ENCODE data around the gene NOL7. TPM values are rescaled to one million over a fixed set of nuclear protein-coding genes. Genes with fewer than 3 reads are reported as not detected.

Gene NOL7
- total RNA-seq, 4 donors from 2014 or later: 108 to 187 (median 125) TPM

DNA sequence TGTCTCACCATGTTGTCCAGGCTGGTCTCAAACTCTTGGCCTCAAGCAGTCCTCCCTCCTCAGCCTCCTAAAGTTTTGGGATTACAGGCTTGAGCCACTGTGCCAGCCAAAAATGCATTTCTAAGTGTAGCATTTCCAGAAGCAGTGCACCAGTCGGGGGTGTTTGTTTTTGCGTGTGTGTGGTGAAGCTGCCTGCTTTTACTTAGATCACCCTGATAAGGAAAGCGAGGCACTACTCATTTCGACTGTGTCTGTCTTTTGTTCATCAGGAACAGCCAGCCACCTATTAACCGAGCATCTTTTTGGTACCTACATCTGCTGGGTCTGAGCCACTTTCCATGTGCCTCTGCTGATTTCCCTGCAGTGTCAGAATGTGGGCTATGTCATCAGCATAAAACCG, 22.0 kb upstream of the NOL7 start:
- Histone ChIP-seq H3K4me1 (no peaks in the 10 kb centered on the region), H3K4me3 (no peak overlapping the region), H3K27me3 (no peaks in the 10 kb centered on the region), H3K27ac (no peak overlapping the region), H3K9me3 (no peaks in the 10 kb centered on the region), H3K36me3 (peaks cover 0 to 89% (median 5%) of the 10 kb centered on the region in 3 donors)
- DNase-seq (ENCODE audit: low spot score in 2 of 2): no peak
- no peak for TF ChIP-seq EP300 (IDR thresholded peaks at IDR 0.05)
- no peak for TF ChIP-seq POLR2A (IDR thresholded peaks at IDR 0.05)
- 82 to 91% methylated on average over 6 of the region's 6 CpGs for WGBS, 2 donors

DNA sequence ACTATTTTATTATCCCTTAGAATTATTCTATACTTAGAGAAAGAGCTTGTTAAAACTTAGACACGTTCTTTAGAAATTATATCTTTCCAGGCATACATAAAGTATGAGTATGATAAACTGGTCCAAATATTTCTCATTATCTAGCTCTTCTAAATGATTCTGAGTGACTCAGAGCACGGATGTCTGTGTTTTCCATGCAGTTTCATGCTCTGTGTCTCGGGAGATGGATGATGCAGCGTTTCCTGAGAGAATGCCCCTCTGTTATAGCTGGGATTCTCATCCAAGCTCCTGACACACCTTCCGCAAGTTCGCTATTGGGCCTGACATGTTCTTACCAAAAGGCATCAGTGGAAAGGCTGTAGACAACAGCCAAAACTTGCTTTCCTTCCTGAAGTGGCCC, 21.4 kb upstream of the NOL7 start:
- 80 to 84% methylated on average over 6 of the region's 6 CpGs for WGBS, 2 donors
- no peaks in the 10 kb centered on the region for H3K27me3 ChIP-seq
- no peak overlapping the region for H3K4me3 ChIP-seq
- no peaks in the 10 kb centered on the region for H3K9me3 ChIP-seq
- no peaks in the 10 kb centered on the region for H3K4me1 ChIP-seq
- TF ChIP-seq, protein P1, sequence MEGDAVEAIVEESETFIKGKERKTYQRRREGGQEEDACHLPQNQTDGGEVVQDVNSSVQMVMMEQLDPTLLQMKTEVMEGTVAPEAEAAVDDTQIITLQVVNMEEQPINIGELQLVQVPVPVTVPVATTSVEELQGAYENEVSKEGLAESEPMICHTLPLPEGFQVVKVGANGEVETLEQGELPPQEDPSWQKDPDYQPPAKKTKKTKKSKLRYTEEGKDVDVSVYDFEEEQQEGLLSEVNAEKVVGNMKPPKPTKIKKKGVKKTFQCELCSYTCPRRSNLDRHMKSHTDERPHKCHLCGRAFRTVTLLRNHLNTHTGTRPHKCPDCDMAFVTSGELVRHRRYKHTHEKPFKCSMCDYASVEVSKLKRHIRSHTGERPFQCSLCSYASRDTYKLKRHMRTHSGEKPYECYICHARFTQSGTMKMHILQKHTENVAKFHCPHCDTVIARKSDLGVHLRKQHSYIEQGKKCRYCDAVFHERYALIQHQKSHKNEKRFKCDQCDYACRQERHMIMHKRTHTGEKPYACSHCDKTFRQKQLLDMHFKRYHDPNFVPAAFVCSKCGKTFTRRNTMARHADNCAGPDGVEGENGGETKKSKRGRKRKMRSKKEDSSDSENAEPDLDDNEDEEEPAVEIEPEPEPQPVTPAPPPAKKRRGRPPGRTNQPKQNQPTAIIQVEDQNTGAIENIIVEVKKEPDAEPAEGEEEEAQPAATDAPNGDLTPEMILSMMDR (IDR thresholded peaks at IDR 0.05): no peak
- TF ChIP-seq POLR2A (IDR thresholded peaks at IDR 0.05) (no peak), EP300 (IDR thresholded peaks at IDR 0.05) (no peak)
- peaks cover 0 to 89% (median 6%) of the 10 kb centered on the region in 3 donors for H3K36me3 ChIP-seq
- H3K27ac ChIP-seq: no peak overlapping the region
- no peak for DNase-seq (ENCODE audit: low spot score in 2 of 2)

DNA sequence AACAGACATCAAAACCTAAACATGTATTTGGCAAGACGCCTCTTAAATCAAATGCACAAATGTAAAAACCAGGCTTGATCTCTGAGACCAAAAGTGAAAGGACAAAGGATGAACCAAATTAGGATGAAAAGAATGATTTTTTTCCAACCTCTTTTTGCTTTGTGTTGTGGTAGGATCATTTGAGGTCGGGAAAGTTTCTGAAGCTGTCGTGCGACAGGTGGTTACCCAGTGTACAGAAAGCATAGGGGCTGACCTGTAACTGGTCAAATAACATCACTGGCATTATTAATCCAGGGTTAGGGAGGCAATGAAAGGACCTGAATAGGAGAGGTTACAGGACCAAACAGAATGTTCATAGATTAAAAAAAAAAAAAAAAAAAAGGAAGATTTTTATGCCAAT, 18.1 kb upstream of the NOL7 start:
- peaks cover 0 to 96% (median 6%) of the 10 kb centered on the region in 3 donors for H3K36me3 ChIP-seq
- H3K27ac ChIP-seq: no peak overlapping the region
- no peaks in the 10 kb centered on the region for H3K9me3 ChIP-seq
- H3K4me3 ChIP-seq: no peak overlapping the region
- TF ChIP-seq POLR2A (IDR thresholded peaks at IDR 0.05): no peak
- TF ChIP-seq, protein P1 (IDR thresholded peaks at IDR 0.05): no peak
- no peak for TF ChIP-seq EP300 (IDR thresholded peaks at IDR 0.05)
- no peaks in the 10 kb centered on the region for H3K4me1 ChIP-seq
- H3K27me3 ChIP-seq: no peaks in the 10 kb centered on the region
- DNase-seq (ENCODE audit: low spot score in 2 of 2): no peak
- WGBS, 2 donors: 92 to 93% methylated on average over 4 of the region's 4 CpGs

DNA sequence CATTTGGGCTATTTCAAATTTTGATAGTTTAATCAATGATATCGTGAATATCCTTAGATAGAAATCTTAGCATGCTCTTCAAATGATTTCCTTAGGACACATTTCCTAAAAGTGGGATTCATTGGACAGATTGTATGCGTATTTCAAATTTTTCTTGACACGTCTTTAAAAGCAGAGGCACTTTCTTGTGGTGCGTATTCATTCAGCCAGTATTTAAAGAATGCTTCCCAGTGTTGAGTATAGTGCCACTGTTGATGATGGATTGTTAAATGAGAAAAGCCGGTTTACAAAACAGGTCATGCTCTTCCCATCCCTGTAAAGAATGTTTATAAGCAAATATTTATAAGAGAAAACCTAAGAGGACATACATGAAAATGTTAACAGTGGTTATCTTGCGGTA, 15.1 kb upstream of the NOL7 start:
- no peak for DNase-seq (ENCODE audit: low spot score in 2 of 2)
- H3K4me1 ChIP-seq: no peaks in the 10 kb centered on the region
- H3K36me3 ChIP-seq: peaks cover 0 to 81% (median 6%) of the 10 kb centered on the region in 3 donors
- H3K4me3 ChIP-seq: no peak overlapping the region
- WGBS, 2 donors: 91 to 92% methylated on average over 6 of the region's 6 CpGs
- no peaks in the 10 kb centered on the region for H3K9me3 ChIP-seq
- H3K27me3 ChIP-seq: no peaks in the 10 kb centered on the region
- TF ChIP-seq, protein P1 (IDR thresholded peaks at IDR 0.05): no peak
- no peak for TF ChIP-seq POLR2A (IDR thresholded peaks at IDR 0.05)
- TF ChIP-seq EP300 (IDR thresholded peaks at IDR 0.05): no peak
- H3K27ac ChIP-seq: no peak overlapping the region

DNA sequence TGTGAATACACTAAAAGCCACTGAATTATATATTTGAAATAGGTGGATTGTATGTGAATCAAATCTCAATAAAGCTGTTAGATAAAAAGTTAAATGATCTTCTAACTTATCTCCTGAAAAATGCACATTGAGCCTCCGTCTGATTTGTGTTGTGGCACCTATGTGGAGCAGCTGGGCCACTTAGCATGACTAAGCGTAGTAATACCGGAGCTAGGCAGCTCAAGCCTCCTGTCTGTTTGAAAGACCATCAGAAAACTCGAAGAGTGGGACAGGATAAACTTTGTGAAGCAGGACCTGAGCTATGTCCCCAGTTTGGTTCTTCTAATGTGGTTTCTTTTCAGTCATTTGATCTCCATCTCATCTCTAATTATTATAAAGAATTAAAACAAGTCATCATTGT, 11.0 kb upstream of the NOL7 start:
- WGBS, 2 donors: 90 to 92% methylated on average over 4 of the region's 4 CpGs
- H3K4me1 ChIP-seq: no peaks in the 10 kb centered on the region
- H3K27me3 ChIP-seq: no peaks in the 10 kb centered on the region
- TF ChIP-seq POLR2A (IDR thresholded peaks at IDR 0.05) (no peak), EP300 (IDR thresholded peaks at IDR 0.05) (no peak)
- TF ChIP-seq, protein P1 (IDR thresholded peaks at IDR 0.05): no peak
- H3K4me3 ChIP-seq: no peak overlapping the region
- H3K27ac ChIP-seq: no peak overlapping the region
- H3K9me3 ChIP-seq: no peaks in the 10 kb centered on the region
- peaks cover 0 to 70% (median 0%) of the 10 kb centered on the region in 3 donors for H3K36me3 ChIP-seq
- no peak for DNase-seq (ENCODE audit: low spot score in 2 of 2)
